HEK293 (cell line): Measurements from ENCODE around the gene PPP2R5E.

Source experiments
- CTCF ChIA-PET: fragments of 350-600 bp; formaldehyde crosslinking; extraction: SDS; loops from one replicate; lab custom pipeline; 2021; ENCODE audit warnings: antibody characterized with exemption; lab: Yijun Ruan, JAX
- POLR2A ChIA-PET: fragments of 300-600 bp; formaldehyde crosslinking; extraction: SDS; loops from one replicate; lab custom pipeline; 2020; ENCODE audit warnings: antibody characterized with exemption, inconsistent platforms; lab: Yijun Ruan, JAX
- H3K27ac ChIP-seq: fragments of 200-500 bp; sonication (Bioruptor generic); 2 replicates; pipeline ENCODE4 v1.5.1; 2014; ENCODE audit warnings: low read depth, low read length, control low read depth, inconsistent platforms; ENCODE audit errors: extremely low read depth
- H3K36me3 ChIP-seq, 2 experiments: fragments of 200-500 bp in 1 of 2; sonication (Bioruptor generic) in 1 of 2; 1 replicate in 1 of 2; 2 replicates in 1 of 2; pipeline ENCODE4 v1.5.1; 2014 to 2017; ENCODE audit warnings: inconsistent platforms in 2 of 2, low read length in 2 of 2; ENCODE audit not compliant: control insufficient read depth in 2 of 2, insufficient read depth in 1 of 2
- H3K4me1 ChIP-seq: fragments of 200-500 bp; sonication (Bioruptor generic); 2 replicates; pipeline ENCODE4 v1.5.1; 2014; ENCODE audit warnings: mild to moderate bottlenecking, low read length, inconsistent platforms; ENCODE audit not compliant: control insufficient read depth, insufficient read depth
- H3K4me3 ChIP-seq: 2 replicates; pipeline ENCODE4 v1.5.1; 2011; ENCODE audit warnings: low read depth, mild to moderate bottlenecking, control low read depth, low read length, moderate library complexity
- H3K9me3 ChIP-seq: fragments of 200-500 bp; sonication (Bioruptor generic); 2 replicates; pipeline ENCODE4 v1.5.1; 2014; ENCODE audit warnings: low read depth, low read length, inconsistent platforms; ENCODE audit not compliant: control insufficient read depth, insufficient read depth
- BCL11B ChIP-seq: fragments of 450-650 bp; formaldehyde crosslinking; IDR thresholded peaks from 2 replicates; pipeline ENCODE4 v1.5.1; 2016; ENCODE audit warnings: low read depth, missing biosample characterization, missing genetic modification characterization
- EGR2 ChIP-seq: fragments of 450-650 bp; formaldehyde crosslinking; IDR thresholded peaks from 2 replicates; pipeline ENCODE4 v1.5.1; 2016; ENCODE audit warnings: low read depth, missing biosample characterization, missing genetic modification characterization
- MEIS1 ChIP-seq: sonication (generic); formaldehyde crosslinking; IDR thresholded peaks from 2 replicates; pipeline ENCODE4 v1.8.1; 2022; ENCODE audit warnings: missing genetic modification reagents, mild to moderate bottlenecking, borderline replicate concordance
- PRDM4 ChIP-seq: fragments of 450-650 bp; formaldehyde crosslinking; IDR thresholded peaks from 2 replicates; pipeline ENCODE4 v1.5.1; 2017; ENCODE audit warnings: missing biosample characterization, missing genetic modification characterization
- RBAK ChIP-seq: fragments of 450-650 bp; formaldehyde crosslinking; IDR thresholded peaks from 2 replicates; pipeline ENCODE4 v1.5.1; 2016; ENCODE audit warnings: missing biosample characterization, missing genetic modification characterization
- SP3 ChIP-seq: fragments of 450-650 bp; formaldehyde crosslinking; IDR thresholded peaks from 2 replicates; pipeline ENCODE4 v1.5.1; 2016; ENCODE audit warnings: missing biosample characterization, missing genetic modification characterization
- ZFP37 ChIP-seq: fragments of 450-650 bp; formaldehyde crosslinking; IDR thresholded peaks from 2 replicates; pipeline ENCODE4 v1.5.1; 2016; ENCODE audit warnings: missing biosample characterization, missing genetic modification characterization
- ZIC2 ChIP-seq: fragments of 450-650 bp; formaldehyde crosslinking; IDR thresholded peaks from 2 replicates; pipeline ENCODE4 v1.5.1; 2016; ENCODE audit warnings: missing biosample characterization, missing genetic modification characterization
- ZNF112 ChIP-seq: fragments of 450-650 bp; formaldehyde crosslinking; IDR thresholded peaks from 2 replicates; pipeline ENCODE4 v1.5.0; 2017; ENCODE audit warnings: missing biosample characterization, missing genetic modification characterization
- ZNF324 ChIP-seq: fragments of 450-650 bp; formaldehyde crosslinking; IDR thresholded peaks from 2 replicates; pipeline ENCODE4 v1.5.1; 2016; ENCODE audit warnings: missing biosample characterization, missing genetic modification characterization
- ZNF335 ChIP-seq: fragments of 450-650 bp; formaldehyde crosslinking; conservative IDR thresholded peaks from 2 replicates; pipeline ENCODE4 v1.5.1; 2016; ENCODE audit warnings: missing biosample characterization, missing genetic modification characterization
- ZNF354C ChIP-seq: fragments of 450-650 bp; formaldehyde crosslinking; IDR thresholded peaks from 2 replicates; pipeline ENCODE4 v1.5.1; 2016; ENCODE audit warnings: missing biosample characterization, missing genetic modification characterization, low read depth, borderline replicate concordance
- ZNF391 ChIP-seq: fragments of 450-650 bp; formaldehyde crosslinking; IDR thresholded peaks from 2 replicates; pipeline ENCODE4 v1.5.1; 2016; ENCODE audit warnings: low read depth, missing biosample characterization, missing genetic modification characterization, borderline replicate concordance
- ZNF426 ChIP-seq: fragments of 450-650 bp; formaldehyde crosslinking; IDR thresholded peaks from 2 replicates; pipeline ENCODE4 v1.5.1; 2017; ENCODE audit warnings: missing biosample characterization, missing genetic modification characterization, mild to moderate bottlenecking, inconsistent platforms, moderate library complexity
- ZNF639 ChIP-seq: fragments of 450-650 bp; formaldehyde crosslinking; IDR thresholded peaks from 2 replicates; pipeline ENCODE4 v1.5.1; 2016; ENCODE audit warnings: missing biosample characterization, missing genetic modification characterization
- ZNF692 ChIP-seq: fragments of 450-650 bp; formaldehyde crosslinking; IDR thresholded peaks from 2 replicates; pipeline ENCODE4 v1.5.1; 2016; ENCODE audit warnings: missing biosample characterization, missing genetic modification characterization
- ZNF777 ChIP-seq: fragments of 450-650 bp; formaldehyde crosslinking; IDR thresholded peaks from 2 replicates; pipeline ENCODE4 v1.5.1; 2017; ENCODE audit warnings: missing biosample characterization, missing genetic modification characterization, borderline replicate concordance
- ZSCAN16 ChIP-seq: fragments of 450-650 bp; formaldehyde crosslinking; IDR thresholded peaks from 2 replicates; pipeline ENCODE4 v1.5.1; 2016; ENCODE audit warnings: missing biosample characterization, missing genetic modification characterization

PPP2R5E gene

GRCh38 chr14:63443988-63444387 is 99.2 kb downstream of the PPP2R5E start:
- H3K4me3 ChIP-seq, result no peak overlapping the region
- no peak overlapping the region for H3K27ac ChIP-seq
- CTCF ChIA-PET, result interaction anchor here (0.6 kb wide), 2 partner anchors 15 to 429 kb away, joined by 3 to 5 read pairs; no protein-coding TSS in a partner anchor
- peaks cover 8% of the 10 kb centered on the region for H3K4me1 ChIP-seq
- POLR2A ChIA-PET, result no interaction called here
- TF ChIP-seq PRDM4 (tag by site-specific recombination), result no peak
- no peak for TF ChIP-seq ZNF426 (tag by site-specific recombination)
- TF ChIP-seq RBAK (tag by site-specific recombination), result no peak
- TF ChIP-seq MEIS1 (CRISPR knock-in tag), result no peak
- no peak for TF ChIP-seq ZSCAN16 (tag by site-specific recombination)
- no peak for TF ChIP-seq ZNF692
- no peak for TF ChIP-seq ZFP37
- no peak for TF ChIP-seq SP3 (tag by site-specific recombination)
- TF ChIP-seq ZNF391, result no peak
- no peak for TF ChIP-seq ZNF639 (tag by site-specific recombination)
- TF ChIP-seq ZNF112 (tag by site-specific recombination), result no peak
- no peak for TF ChIP-seq ZNF354C (tag by site-specific recombination)
- no peak for TF ChIP-seq ZNF335 (tag by site-specific recombination)
- no peak for TF ChIP-seq ZNF324 (tag by site-specific recombination)
- no peak for TF ChIP-seq ZNF777 (tag by site-specific recombination)
- TF ChIP-seq BCL11B (tag by site-specific recombination), result no peak
- no peaks in the 10 kb centered on the region for H3K9me3 ChIP-seq
- H3K36me3 ChIP-seq, result no peaks in the 10 kb centered on the region

GRCh38 chr14:63443361-63443760 is 99.8 kb downstream of the PPP2R5E start:
- Histone ChIP-seq H3K9me3 (no peaks in the 10 kb centered on the region), H3K27ac (no peak overlapping the region), H3K4me1 (peaks cover 11% of the 10 kb centered on the region), H3K36me3 (no peaks in the 10 kb centered on the region), H3K4me3 (no peak overlapping the region)
- TF ChIP-seq ZIC2 (tag by site-specific recombination) (no peak), EGR2 (0 out of 2 replicates have a peak, but pooled peaks have one; percentile 21)
- ChIA-PET POLR2A (no interaction called here), CTCF (interaction anchor here (0.6 to 0.9 kb wide), 3 partner anchors 15 to 274 kb away, joined by 3 to 5 read pairs (median 4); no protein-coding TSS in a partner anchor)
